ENCODE results near the gene DPYSL5.

GRCh38 chr2:26905341-26906198 is 57.6 kb downstream of the DPYSL5 start:
- TF ChIP-seq SUZ12 (IDR thresholded peaks at IDR 0.05): no peak
- no peak for TF ChIP-seq PKNOX1 (IDR thresholded peaks at IDR 0.05)
- TF ChIP-seq ARNT (IDR thresholded peaks at IDR 0.05): no peak
- no peak for TF ChIP-seq HDGF (IDR thresholded peaks at IDR 0.05; ENCODE audit: borderline replicate concordance)
- TF ChIP-seq FOXM1 (IDR thresholded peaks at IDR 0.05; ENCODE audit: borderline replicate concordance): no peak
- no peak for TF ChIP-seq FOXA1 (IDR thresholded peaks at IDR 0.05)
- TF ChIP-seq CTBP1 (IDR thresholded peaks at IDR 0.05; ENCODE audit: borderline replicate concordance): no peak
- no peak for TF ChIP-seq SP1 (IDR thresholded peaks at IDR 0.05)
- TF ChIP-seq TARDBP (IDR thresholded peaks at IDR 0.05): no peak

Measured in HEK293T (cell line).